Pancreas (tissue), 10 donors: ENCODE data around the gene ASTN2. TPM values are rescaled to one million over a fixed set of nuclear protein-coding genes. Genes with fewer than 3 reads are reported as not detected.

Experiments
- ATAC-seq, 4 donors: fragments of 200-7000 bp; cut with Tn5 transposase; one replicate each; pipeline versions ENCODE4 v1.8.0 to v1.9.1; 2020; ENCODE audit warnings: mild to moderate bottlenecking in 4 of 4, moderate library complexity in 4 of 4
- DNase-seq, 6 donors: peaks; one replicate each; pipeline ENCODE4 v3.0.0-alpha.2; 2020
- FAIRE-seq: peaks from 2 replicates; lab custom pipeline; 2012; peaks lifted over from hg19 to GRCh38; lab: Jason Lieb, UNC
- H3K27ac ChIP-seq, 4 donors: fragments of 200-600 bp; sonication (generic); 1 replicate in 3 of 4; 2 replicates in 1 of 4; pipeline versions ENCODE4 v1.5.0 to v1.8.0; 2020
- H3K27me3 ChIP-seq, 4 donors: fragments of 200-600 bp; one replicate each; pipeline ENCODE4 v1.8.0; 2021
- H3K36me3 ChIP-seq, 3 donors: fragments of 200-600 bp; sonication (generic) in 1 of 3; one replicate each; pipeline versions ENCODE4 v1.5.0 to v1.8.0; 2020 to 2021
- H3K4me1 ChIP-seq, 3 donors: fragments of 200-600 bp; one replicate each; pipeline ENCODE4 v1.8.0; 2021
- H3K4me3 ChIP-seq, 4 donors: fragments of 200-600 bp; sonication (generic) in 2 of 4; one replicate each; pipeline versions ENCODE4 v1.5.0 to v1.8.0; 2020 to 2021
- H3K9me3 ChIP-seq, 4 donors: fragments of 200-600 bp; one replicate each; pipeline ENCODE4 v1.8.0; 2021
- CTCF ChIP-seq, 4 donors: fragments of 200-600 bp; sonication (generic) in 3 of 4; IDR thresholded peaks; one replicate each; pipeline versions ENCODE4 v1.5.0 to v1.8.0; 2021; ENCODE audit warnings: antibody characterized with exemption in 4 of 4
- WGBS, 2 donors: extraction: QIAGEN DNeasy Blood & Tissue Kit; methylation state at CpG; one replicate each; pipeline ENCODE4 v1.1.7; 2013; 5-methylcytosine and 5-hydroxymethylcytosine counted together
- intact Hi-C, 3 donors: fragments of 100-400 bp; cut with DNase I; formaldehyde crosslinking; loops; one replicate each; pipeline versions ENCODE4 v1.11.1 to v1.14.2; 2022
- polyA plus RNA-seq, 2 donors: library from polyadenylated mRNA; stranded (reverse); fragments of 200-250 nt; gene quantifications; one replicate each; pipeline ENCODE4 v1.2.3, GENCODE V29; 2013
- total RNA-seq, 6 donors: library from RNA; stranded (reverse); fragmentation: NEBNext Ultra II Directional in 4 of 6; extraction: Animal tissue kit (Norgen Biotek cat#: 25700) in 4 of 6; gene quantifications; one replicate each; pipeline versions ENCODE4 v1.2.1 to v1.2.4, GENCODE V29; 2021 to 2023
- donor health status: healthy with polysubstance abuse.
- donor health status: DM: no; HTN: no; CAD: no; lungs with moderate emphysema.
- donor health status: DM: no; HTN: no; CAD: no.
- donor health status: control.
- donor health status: control.
- donor health status: Bipolar disorder and iron deficiency.
- donor health status: DM: yes; HTN: yes; CAD: no.
- donor health status: DM: no; HTN: no; CAD: no.
- donor health status: DM: no; HTN: no; CAD: no.
- donor health status: DM: yes; HTN: yes; CAD: no.

Gene ASTN2
- total and polyA plus RNA-seq, 8 donors = 1.3 to 11.9 (median 6.7) TPM

GRCh38 chr9:116654059-116654355 is 760.9 kb downstream of the ASTN2 start:
- DNase-seq (no peak), ATAC-seq (no peak), FAIRE-seq (no peak)
- no peak for TF ChIP-seq CTCF (IDR thresholded peaks at IDR 0.05)
- Histone ChIP-seq H3K4me1 (peaks cover 0 to 5% (median 0%) of the 10 kb centered on the region in 3 donors), H3K4me3 (no peak overlapping the region), H3K9me3 (no peaks in the 10 kb centered on the region), H3K27ac (no peak overlapping the region), H3K36me3 (no peaks in the 10 kb centered on the region), H3K27me3 (no peaks in the 10 kb centered on the region)
- 68 to 79% methylated on average over 3 of the region's 3 CpGs for WGBS, 2 donors
- intact Hi-C loops = loop anchor here in 1 of 3 donors (10.0 kb wide), 1 partner anchor 1069 kb away; no protein-coding TSS in a partner anchor

- Histone ChIP-seq H3K4me1 (peaks cover 0 to 5% (median 0%) of the 10 kb centered on the region in 3 donors), H3K9me3 (no peaks in the 10 kb centered on the region), H3K27me3 (no peaks in the 10 kb centered on the region), H3K27ac (no peak overlapping the region), H3K36me3 (no peaks in the 10 kb centered on the region), H3K4me3 (no peak overlapping the region)
- FAIRE-seq = no peak
- intact Hi-C loops = loop anchor here in 1 of 3 donors (10.0 kb wide), 1 partner anchor 1069 kb away; no protein-coding TSS in a partner anchor
- no peak for TF ChIP-seq CTCF (IDR thresholded peaks at IDR 0.05)
- no peak for DNase-seq
- 89 to 91% methylated on average over 7 of the region's 7 CpGs for WGBS, 2 donors
- no peak for ATAC-seq
These were observed 761.4 kb downstream of the ASTN2 start for GRCh38 chr9:116653348-116654058.

GRCh38 chr9:116647515-116647809 is 767.4 kb downstream of the ASTN2 start:
- intact Hi-C loops = loop anchor here in 1 of 3 donors (10.0 kb wide), 1 partner anchor 503 kb away; no protein-coding TSS in a partner anchor
- ATAC-seq = peak in 2 of 4 donors; percentile 15 to 35

GRCh38 chr9:116646661-116647514 is 768.0 kb downstream of the ASTN2 start:
- H3K9me3 ChIP-seq = no peaks in the 10 kb centered on the region
- peak in 3 of 4 donors; percentile 35 to 43 (median 43) for TF ChIP-seq CTCF (IDR thresholded peaks at IDR 0.05)
- no peak for FAIRE-seq
- H3K4me1 ChIP-seq = no peaks in the 10 kb centered on the region
- H3K36me3 ChIP-seq = no peaks in the 10 kb centered on the region
- H3K27ac ChIP-seq = no peak overlapping the region
- 68 to 75% methylated on average over 5 of the region's 5 CpGs for WGBS, 2 donors
- no peak for DNase-seq
- intact Hi-C loops = loop anchor here in 1 of 3 donors (10.0 kb wide), 1 partner anchor 502 kb away; no protein-coding TSS in a partner anchor
- peak in 3 of 4 donors; percentile 72 to 87 (median 77) for ATAC-seq
- no peaks in the 10 kb centered on the region for H3K27me3 ChIP-seq
- no peak overlapping the region for H3K4me3 ChIP-seq

More at GRCh38 chr9:116647515-116647809, 767.4 kb downstream of the ASTN2 start:
- Histone ChIP-seq H3K27me3 (no peaks in the 10 kb centered on the region), H3K36me3 (no peaks in the 10 kb centered on the region), H3K27ac (no peak overlapping the region), H3K4me3 (no peak overlapping the region), H3K4me1 (no peaks in the 10 kb centered on the region), H3K9me3 (no peaks in the 10 kb centered on the region)
- no peak for TF ChIP-seq CTCF (IDR thresholded peaks at IDR 0.05)
- no peak for DNase-seq
- WGBS, 2 donors = 68 to 72% methylated on average over 4 of the region's 4 CpGs
- no peak for FAIRE-seq
